Testis (tissue), 2 donors: ENCODE measurements around the gene C1orf74.

ENCODE experiments used
- POLR2A ChIP-seq: fragments of 450-650 bp; IDR thresholded peaks from one replicate; pipeline ENCODE4 v1.6.1; 2017; ENCODE audit warnings: antibody characterized with exemption, mild to moderate bottlenecking, moderate library complexity
- TF ChIP-seq, protein P1 (sequence below), 3 experiments: fragments of 450-650 bp in 2 of 3; fragments of 200-600 bp in 1 of 3; sonication (generic) in 1 of 3; IDR thresholded peaks; one replicate each; pipeline ENCODE4 v1.5.1; 2016 to 2019; ENCODE audit warnings: antibody characterized with exemption in 3 of 3, mild to moderate bottlenecking in 2 of 3, moderate library complexity in 1 of 3

GRCh38 chr1:209800984-209801834 lies 16.9 kb upstream of the C1orf74 start:
- TF ChIP-seq, protein P1, sequence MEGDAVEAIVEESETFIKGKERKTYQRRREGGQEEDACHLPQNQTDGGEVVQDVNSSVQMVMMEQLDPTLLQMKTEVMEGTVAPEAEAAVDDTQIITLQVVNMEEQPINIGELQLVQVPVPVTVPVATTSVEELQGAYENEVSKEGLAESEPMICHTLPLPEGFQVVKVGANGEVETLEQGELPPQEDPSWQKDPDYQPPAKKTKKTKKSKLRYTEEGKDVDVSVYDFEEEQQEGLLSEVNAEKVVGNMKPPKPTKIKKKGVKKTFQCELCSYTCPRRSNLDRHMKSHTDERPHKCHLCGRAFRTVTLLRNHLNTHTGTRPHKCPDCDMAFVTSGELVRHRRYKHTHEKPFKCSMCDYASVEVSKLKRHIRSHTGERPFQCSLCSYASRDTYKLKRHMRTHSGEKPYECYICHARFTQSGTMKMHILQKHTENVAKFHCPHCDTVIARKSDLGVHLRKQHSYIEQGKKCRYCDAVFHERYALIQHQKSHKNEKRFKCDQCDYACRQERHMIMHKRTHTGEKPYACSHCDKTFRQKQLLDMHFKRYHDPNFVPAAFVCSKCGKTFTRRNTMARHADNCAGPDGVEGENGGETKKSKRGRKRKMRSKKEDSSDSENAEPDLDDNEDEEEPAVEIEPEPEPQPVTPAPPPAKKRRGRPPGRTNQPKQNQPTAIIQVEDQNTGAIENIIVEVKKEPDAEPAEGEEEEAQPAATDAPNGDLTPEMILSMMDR (IDR thresholded peaks at IDR 0.05), result no peak
- TF ChIP-seq POLR2A, result no peak
